Smooth muscle cell of the brain vasculature (primary cell): Measurements from ENCODE around the gene ADTRP.
A peak's percentile ranks its signal among the peaks of the same experiment; 100 is the strongest.

ENCODE experiments used
- DNase-seq: peaks from one replicate; pipeline ENCODE4 v3.0.0-alpha.2; 2012; ENCODE audit warnings: low read depth, low spot score

Gene ADTRP

GRCh38 chr6:11778648-11779328, at the start of gene ADTRP:
TSS of gene ADTRP (minus strand) at chr6:11778803. CDS start at chr6:11778759, 44 bp downstream.
- no peak for DNase-seq

GRCh38 chr6:11826779-11827178, 48.2 kb upstream of the ADTRP start:
- DNase-seq = no peak

- DNase-seq = no peak
Observed at GRCh38 chr6:11824986-11825385, 46.4 kb upstream of the ADTRP start.

- no peak for DNase-seq
Observed at GRCh38 chr6:11822346-11822745, 43.7 kb upstream of the ADTRP start.

GRCh38 chr6:11821781-11822180, 43.2 kb upstream of the ADTRP start:
- DNase-seq = no peak

- DNase-seq = no peak
Observed at GRCh38 chr6:11820821-11821220, 42.2 kb upstream of the ADTRP start.

- no peak for DNase-seq
Observed at GRCh38 chr6:11819486-11819885, 40.9 kb upstream of the ADTRP start.

- no peak for DNase-seq
Observed at GRCh38 chr6:11815231-11815630, 36.6 kb upstream of the ADTRP start.

GRCh38 chr6:11814819-11815218, 36.2 kb upstream of the ADTRP start:
- no peak for DNase-seq

GRCh38 chr6:11814106-11814505, 35.5 kb upstream of the ADTRP start:
- DNase-seq = no peak

- DNase-seq = no peak
Observed at GRCh38 chr6:11813606-11814005, 35.0 kb upstream of the ADTRP start.

GRCh38 chr6:11812951-11813350, 34.3 kb upstream of the ADTRP start:
- no peak for DNase-seq

GRCh38 chr6:11812439-11812838, 33.8 kb upstream of the ADTRP start:
- DNase-seq = no peak

GRCh38 chr6:11811644-11812264, 33.2 kb upstream of the ADTRP start:
- DNase-seq = no peak

- DNase-seq = no peak
Observed at GRCh38 chr6:11810854-11811643, 32.4 kb upstream of the ADTRP start.

- peak; percentile 58 for DNase-seq
Observed at GRCh38 chr6:11810039-11810541, 31.5 kb upstream of the ADTRP start.

GRCh38 chr6:11808054-11808453, 29.5 kb upstream of the ADTRP start:
- DNase-seq = no peak

- no peak for DNase-seq
Observed at GRCh38 chr6:11806561-11807317, 28.1 kb upstream of the ADTRP start.

- DNase-seq = no peak
Observed at GRCh38 chr6:11805259-11806053, 26.9 kb upstream of the ADTRP start.

GRCh38 chr6:11804701-11805100, 26.1 kb upstream of the ADTRP start:
- DNase-seq = no peak

GRCh38 chr6:11804135-11804534, 25.5 kb upstream of the ADTRP start:
- no peak for DNase-seq
